ES-I3 (cell line): ENCODE data around the gene SEZ6.
A peak's percentile ranks its signal among the peaks of the same experiment; 100 is the strongest.

Source experiments
- H3K36me3 ChIP-seq: 2 replicates; pipeline ENCODE4 v1.6.1; 2013; ENCODE audit warnings: mild to moderate bottlenecking, low read length, control low read depth, moderate library complexity; ENCODE audit not compliant: insufficient read depth
- H3K4me1 ChIP-seq: 2 replicates; pipeline ENCODE4 v1.6.1; 2013; ENCODE audit warnings: mild to moderate bottlenecking, control low read depth, low read length; ENCODE audit not compliant: insufficient read depth
- H3K9ac ChIP-seq: 2 replicates; pipeline ENCODE4 v1.6.1; 2013; ENCODE audit warnings: low read depth, mild to moderate bottlenecking, low read length, moderate library complexity
- H3K9me3 ChIP-seq: 2 replicates; pipeline ENCODE4 v1.6.1; 2013; ENCODE audit warnings: mild to moderate bottlenecking, low read length, moderate library complexity; ENCODE audit not compliant: control insufficient read depth, insufficient read depth

SEZ6 gene

GRCh38 chr17:29021226-29021625 lies 15.4 kb upstream of the SEZ6 start:
- no peaks in the 10 kb centered on the region for H3K36me3 ChIP-seq
- peaks cover 23% of the 10 kb centered on the region for H3K4me1 ChIP-seq

DNA sequence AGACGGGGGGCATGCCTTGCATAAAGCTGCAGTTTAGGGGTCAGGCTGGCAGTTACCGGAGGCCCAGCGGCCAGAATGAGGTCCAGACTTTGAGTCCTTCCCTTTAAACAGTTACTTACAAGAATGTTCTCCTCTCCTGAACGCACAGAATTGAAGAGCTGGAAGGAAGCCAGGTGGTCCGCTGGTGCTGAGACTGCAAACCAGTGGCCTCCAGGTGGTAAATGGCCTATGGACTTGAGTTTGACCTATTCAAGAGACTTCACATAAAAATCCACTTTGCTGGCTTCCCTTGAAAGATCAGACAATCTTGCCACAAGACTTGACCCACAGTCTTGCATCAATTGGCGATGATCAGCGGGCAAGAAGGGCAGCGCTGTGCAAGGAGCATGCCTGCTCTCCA lies 14.7 kb upstream of the SEZ6 start:
- Histone ChIP-seq H3K9ac (no peak overlapping the region), H3K36me3 (no peaks in the 10 kb centered on the region), H3K9me3 (no peaks in the 10 kb centered on the region), H3K4me1 (peaks cover 23% of the 10 kb centered on the region)

More at GRCh38 chr17:29021226-29021625, 15.4 kb upstream of the SEZ6 start:
- Histone ChIP-seq H3K9me3 (no peaks in the 10 kb centered on the region), H3K9ac (no peak overlapping the region)

GRCh38 chr17:29019475-29020181 lies 13.8 kb upstream of the SEZ6 start:
- Histone ChIP-seq H3K36me3 (no peaks in the 10 kb centered on the region), H3K9ac (peak overlapping the region; percentile 22; the same call in 1 of the 2 replicates), H3K9me3 (no peaks in the 10 kb centered on the region), H3K4me1 (peaks cover 23% of the 10 kb centered on the region)

- H3K9ac ChIP-seq = no peak overlapping the region
- peaks cover 23% of the 10 kb centered on the region for H3K4me1 ChIP-seq
- H3K9me3 ChIP-seq = no peaks in the 10 kb centered on the region
- no peaks in the 10 kb centered on the region for H3K36me3 ChIP-seq
Measured at GRCh38 chr17:29018788-29019474, 13.1 kb upstream of the SEZ6 start.

DNA sequence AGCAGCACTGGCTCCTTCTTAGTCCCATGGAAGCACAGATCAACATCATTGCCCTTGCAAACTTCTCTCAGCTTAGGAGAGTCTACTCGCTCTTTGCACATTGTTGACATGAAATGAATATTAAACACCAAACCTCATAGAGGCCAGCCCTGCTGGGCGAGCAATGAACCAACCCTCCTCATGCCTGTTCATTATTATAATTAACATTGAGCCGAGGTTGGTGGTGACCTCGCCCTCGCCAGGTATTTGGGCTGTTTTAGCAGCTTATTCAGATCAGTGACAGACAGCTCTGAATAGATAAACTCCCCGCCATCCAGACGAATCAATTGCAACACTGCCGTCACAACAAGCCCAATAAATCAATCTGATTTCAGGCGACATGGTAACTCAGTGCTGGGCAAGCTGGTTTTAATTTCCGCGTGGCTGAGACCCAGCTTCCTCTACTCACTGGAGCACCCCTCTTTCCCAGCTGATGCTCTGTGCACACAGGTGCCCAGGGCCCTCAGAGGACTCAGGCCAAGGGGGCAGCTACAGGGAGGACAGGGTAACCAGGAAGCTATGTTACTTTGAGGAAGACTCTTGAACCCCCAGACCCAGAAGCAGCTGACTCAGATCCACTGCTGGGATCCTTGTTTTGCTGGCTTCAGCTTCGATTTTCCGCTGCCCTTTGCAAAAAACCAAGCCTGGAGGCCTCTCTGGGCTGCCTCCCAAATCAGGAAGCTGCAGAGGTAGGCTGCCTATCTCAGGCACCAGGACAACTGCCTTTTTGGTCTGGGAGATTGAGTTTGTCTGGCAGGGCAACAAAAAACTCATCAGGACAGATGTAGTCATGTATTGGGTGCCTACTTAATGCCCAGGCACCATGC lies 10.7 kb upstream of the SEZ6 start:
- Histone ChIP-seq H3K9ac (no peak overlapping the region), H3K4me1 (peaks cover 23% of the 10 kb centered on the region), H3K9me3 (no peaks in the 10 kb centered on the region), H3K36me3 (no peaks in the 10 kb centered on the region)

GRCh38 chr17:29014716-29015115 lies 8.9 kb upstream of the SEZ6 start:
- no peaks in the 10 kb centered on the region for H3K9me3 ChIP-seq
- no peak overlapping the region for H3K9ac ChIP-seq
- H3K36me3 ChIP-seq = no peaks in the 10 kb centered on the region
- H3K4me1 ChIP-seq = peaks cover 34% of the 10 kb centered on the region

- peaks cover 37% of the 10 kb centered on the region for H3K4me1 ChIP-seq
- H3K9ac ChIP-seq = no peak overlapping the region
- no peaks in the 10 kb centered on the region for H3K9me3 ChIP-seq
- H3K36me3 ChIP-seq = no peaks in the 10 kb centered on the region
Measured at GRCh38 chr17:29012535-29012934, 6.7 kb upstream of the SEZ6 start.

- peaks cover 31% of the 10 kb centered on the region for H3K4me1 ChIP-seq
- no peaks in the 10 kb centered on the region for H3K36me3 ChIP-seq
- no peaks in the 10 kb centered on the region for H3K9me3 ChIP-seq
- no peak overlapping the region for H3K9ac ChIP-seq
Measured at GRCh38 chr17:29010586-29010985, 4.8 kb upstream of the SEZ6 start.

DNA sequence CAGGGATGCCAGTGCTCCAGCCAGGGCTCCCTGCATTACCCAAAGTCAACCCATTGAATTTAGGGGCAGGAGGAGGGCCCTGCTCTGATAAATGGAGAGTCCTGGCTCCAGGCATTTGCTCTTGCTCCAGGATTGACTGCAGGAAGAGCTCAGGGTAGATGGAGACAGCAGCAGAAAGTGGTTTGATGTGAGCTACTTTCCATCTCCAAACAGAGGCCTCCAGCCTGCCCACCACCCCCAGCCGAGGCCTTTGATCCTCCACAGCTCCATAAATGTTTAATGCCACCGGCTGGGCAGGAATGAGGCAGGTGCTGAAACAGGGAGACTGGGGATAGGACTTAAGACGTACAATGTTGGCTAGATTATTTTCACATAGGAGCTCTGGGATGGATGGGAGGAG lies 4.3 kb upstream of the SEZ6 start:
- Histone ChIP-seq H3K36me3 (no peaks in the 10 kb centered on the region), H3K4me1 (peaks cover 31% of the 10 kb centered on the region), H3K9ac (no peak overlapping the region), H3K9me3 (no peaks in the 10 kb centered on the region)

DNA sequence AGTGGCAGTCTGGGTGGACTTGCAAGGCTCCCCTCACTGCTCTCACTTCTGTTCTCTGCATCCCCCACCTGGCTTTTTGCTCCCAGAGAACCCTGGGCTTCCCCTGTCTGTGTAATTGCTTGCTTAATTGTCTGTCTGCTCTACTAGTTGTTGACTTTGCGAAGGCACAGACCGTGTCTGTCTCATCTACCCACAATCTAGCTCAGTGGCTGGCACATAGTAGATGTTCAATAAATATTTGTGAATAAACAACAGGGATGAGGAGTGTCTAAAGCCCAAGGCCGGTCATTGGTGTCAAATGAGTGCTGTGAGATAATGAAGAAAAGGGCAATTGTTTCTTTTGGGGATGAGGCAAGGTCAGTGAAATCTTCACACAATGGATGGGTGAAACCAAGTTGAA lies 2.8 kb upstream of the SEZ6 start:
- Histone ChIP-seq H3K9me3 (no peaks in the 10 kb centered on the region), H3K4me1 (peaks cover 38% of the 10 kb centered on the region), H3K36me3 (no peaks in the 10 kb centered on the region), H3K9ac (no peak overlapping the region)

GRCh38 chr17:29007860-29008455 lies 2.1 kb upstream of the SEZ6 start:
- Histone ChIP-seq H3K9me3 (no peaks in the 10 kb centered on the region), H3K4me1 (peaks cover 45% of the 10 kb centered on the region), H3K9ac (no peak overlapping the region), H3K36me3 (no peaks in the 10 kb centered on the region)

GRCh38 chr17:29007456-29007855 lies 1.6 kb upstream of the SEZ6 start:
- H3K9ac ChIP-seq = no peak overlapping the region
- peaks cover 50% of the 10 kb centered on the region for H3K4me1 ChIP-seq
- H3K36me3 ChIP-seq = no peaks in the 10 kb centered on the region
- H3K9me3 ChIP-seq = no peaks in the 10 kb centered on the region

GRCh38 chr17:29004081-29004692 lies 1.6 kb downstream of the SEZ6 start:
- Histone ChIP-seq H3K9me3 (no peaks in the 10 kb centered on the region), H3K4me1 (peaks cover 45% of the 10 kb centered on the region), H3K9ac (no peak overlapping the region), H3K36me3 (no peaks in the 10 kb centered on the region)

DNA sequence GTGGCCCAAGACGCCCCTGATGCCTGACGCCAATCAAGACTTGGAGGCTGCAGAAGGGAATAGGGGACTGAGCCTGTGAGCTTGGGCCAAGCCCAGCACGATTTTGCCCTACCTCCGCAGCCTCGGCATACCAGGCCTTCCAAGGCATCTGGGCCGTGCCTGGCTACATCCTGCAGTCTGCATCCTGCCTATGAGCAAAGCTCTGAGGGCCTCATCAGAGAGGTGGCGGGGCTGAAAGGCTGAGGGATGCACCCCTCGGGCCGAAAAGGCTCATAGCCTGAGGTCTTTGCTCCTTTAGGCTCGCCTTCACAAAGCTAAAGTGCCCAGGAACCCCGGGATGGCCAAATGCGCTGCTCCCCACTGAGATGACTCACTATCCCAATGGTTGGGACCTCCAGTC lies 2.5 kb downstream of the SEZ6 start:
- H3K4me1 ChIP-seq = peaks cover 42% of the 10 kb centered on the region
- no peaks in the 10 kb centered on the region for H3K36me3 ChIP-seq
- no peaks in the 10 kb centered on the region for H3K9me3 ChIP-seq
- H3K9ac ChIP-seq = no peak overlapping the region
